Loucy (cell line): Measurements from ENCODE around the gene PSMD2.

Experiments
- H2AFZ ChIP-seq: fragments of 200-600 bp; sonication (generic); 2 replicates; pipeline ENCODE4 v1.6.0; 2016; ENCODE audit warnings: antibody characterized with exemption, mild to moderate bottlenecking, low read length, moderate library complexity
- H3F3A ChIP-seq: fragments of 200-600 bp; 2 replicates; pipeline ENCODE4 v1.6.0; 2016; ENCODE audit warnings: antibody characterized with exemption, low read depth, mild to moderate bottlenecking
- H3K27me3 ChIP-seq: fragments of 200-600 bp; sonication (generic); 2 replicates; pipeline ENCODE4 v1.6.1; 2014; ENCODE audit warnings: low read length, mild to moderate bottlenecking; ENCODE audit not compliant: insufficient read depth, poor library complexity, severe bottlenecking
- H3K36me3 ChIP-seq: fragments of 200-600 bp; sonication (generic); 2 replicates; pipeline ENCODE4 v1.6.1; 2016; ENCODE audit warnings: low read length; ENCODE audit not compliant: insufficient read depth
- H3K4me1 ChIP-seq: fragments of 200-600 bp; sonication (generic); 2 replicates; pipeline ENCODE4 v1.5.1; 2014; ENCODE audit warnings: low read length, mild to moderate bottlenecking; ENCODE audit not compliant: insufficient read depth, poor library complexity, severe bottlenecking
- H3K4me2 ChIP-seq: fragments of 200-600 bp; sonication (generic); 2 replicates; pipeline ENCODE4 v1.6.0; 2014; ENCODE audit warnings: antibody characterized with exemption, low read length, low read depth, mild to moderate bottlenecking; ENCODE audit not compliant: poor library complexity, severe bottlenecking
- H3K4me3 ChIP-seq: fragments of 200-600 bp; sonication (generic); 2 replicates; pipeline ENCODE4 v1.5.1; 2014; ENCODE audit warnings: low read length, mild to moderate bottlenecking, mixed read lengths; ENCODE audit not compliant: poor library complexity, severe bottlenecking
- H3K79me2 ChIP-seq: fragments of 200-600 bp; sonication (generic); 2 replicates; pipeline ENCODE4 v1.6.1; 2014; ENCODE audit warnings: low read length; ENCODE audit not compliant: insufficient read depth
- H3K9ac ChIP-seq: fragments of 200-600 bp; sonication (generic); 2 replicates; pipeline ENCODE4 v1.6.0; 2014; ENCODE audit warnings: mild to moderate bottlenecking, low read depth, low read length, moderate library complexity; ENCODE audit not compliant: poor library complexity, severe bottlenecking
- H3K9me2 ChIP-seq: fragments of 200-600 bp; sonication (generic); replicated peaks from 2 replicates; pipeline ENCODE4 v1.6.1; 2016; ENCODE audit warnings: low read depth, low read length, mixed read lengths
- H3K9me3 ChIP-seq: fragments of 200-600 bp; sonication (generic); 2 replicates; pipeline ENCODE4 v1.6.1; 2014; ENCODE audit warnings: mild to moderate bottlenecking, antibody characterized with exemption, low read length, low read depth; ENCODE audit not compliant: insufficient read depth
- H4K20me1 ChIP-seq: fragments of 200-600 bp; sonication (generic); 2 replicates; pipeline ENCODE4 v1.6.0; 2014; ENCODE audit warnings: antibody characterized with exemption, low read length, mild to moderate bottlenecking; ENCODE audit not compliant: insufficient read depth, poor library complexity, severe bottlenecking
- EZH2phosphoT487 ChIP-seq: fragments of 200-600 bp; IDR thresholded peaks from 2 replicates; pipeline ENCODE4 v1.6.1; 2018; ENCODE audit warnings: antibody characterized with exemption, mild to moderate bottlenecking, moderate library complexity, borderline replicate concordance
- TF ChIP-seq, protein P1 (sequence below): fragments of 200-600 bp; sonication (generic); conservative IDR thresholded peaks from 2 replicates; pipeline ENCODE4 v1.5.1; 2014; ENCODE audit warnings: mild to moderate bottlenecking, antibody characterized with exemption, low read length

PSMD2 gene

DNA sequence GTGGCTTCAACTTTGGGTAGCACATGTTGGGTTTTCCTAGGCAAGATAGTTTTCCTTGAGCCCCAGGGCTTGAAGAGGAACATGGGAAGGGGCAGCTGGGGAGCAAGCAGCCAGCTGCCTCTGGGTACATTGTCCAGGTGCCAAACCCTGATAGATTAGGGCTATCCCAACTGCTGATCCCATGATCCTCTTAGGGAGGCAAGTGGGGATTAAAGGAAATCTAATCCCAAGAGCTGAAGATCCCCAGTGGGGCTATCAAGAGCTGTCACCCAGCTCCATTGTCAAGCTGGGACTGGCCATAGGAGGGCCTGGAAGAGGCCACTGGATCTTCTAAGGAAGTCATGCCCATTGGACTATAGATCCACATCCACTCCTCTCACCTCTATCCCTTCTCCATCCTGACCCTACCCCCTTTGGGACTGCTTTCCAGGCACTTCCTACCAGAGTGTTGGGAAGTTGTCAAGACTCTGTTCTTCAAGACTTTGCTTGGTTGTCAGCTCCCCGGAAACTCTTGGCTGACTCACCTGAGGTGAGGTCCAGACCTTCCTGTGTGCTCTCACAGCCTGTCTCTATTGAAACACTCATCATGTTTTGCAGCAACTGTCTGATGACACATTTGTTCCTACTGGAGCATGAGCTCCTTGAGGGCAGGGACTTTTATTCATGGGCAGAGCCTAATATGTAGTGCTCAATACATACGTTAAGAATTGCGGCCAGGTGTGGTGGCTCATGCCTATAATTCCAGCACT, 43.6 kb upstream of the PSMD2 start:
- no peak overlapping the region for H2AFZ ChIP-seq
- no peak overlapping the region for H3K4me3 ChIP-seq

DNA sequence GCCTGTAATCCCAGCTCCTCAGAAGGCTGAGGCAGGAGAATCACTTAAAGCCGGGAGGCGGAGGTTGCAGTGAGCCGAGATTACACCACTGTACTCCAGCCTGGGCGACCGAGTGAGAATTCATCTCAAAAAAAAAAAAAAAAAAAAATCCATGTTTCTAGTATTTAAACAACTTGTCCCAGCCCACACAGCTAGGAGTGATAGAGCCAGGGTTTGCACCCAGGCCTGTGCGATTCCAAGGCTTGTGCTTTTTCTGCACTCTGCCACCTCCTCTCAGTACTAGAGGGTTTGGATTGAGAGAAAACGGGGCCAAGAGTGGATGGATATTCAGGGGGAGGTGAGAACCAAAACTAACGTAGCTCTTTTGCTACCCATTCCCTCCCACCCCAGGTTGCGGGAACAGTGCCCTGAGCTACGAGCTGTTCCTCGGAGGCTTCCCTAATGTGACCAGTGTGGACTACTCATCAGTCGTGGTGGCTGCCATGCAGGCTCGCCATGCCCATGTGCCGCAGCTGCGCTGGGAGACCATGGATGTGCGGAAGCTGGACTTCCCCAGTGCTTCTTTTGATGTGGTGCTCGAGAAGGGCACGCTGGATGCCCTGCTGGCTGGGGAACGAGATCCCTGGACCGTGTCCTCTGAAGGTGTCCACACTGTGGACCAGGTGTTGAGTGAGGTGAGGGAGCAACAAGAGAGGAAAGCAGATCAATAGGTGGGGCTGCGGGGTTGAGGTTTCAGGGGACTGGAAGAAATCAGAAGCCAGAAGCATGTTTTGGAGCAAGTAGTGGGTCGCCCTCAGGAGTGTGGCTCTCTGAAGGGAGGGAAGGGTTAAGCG, 41.7 kb upstream of the PSMD2 start:
- Histone ChIP-seq H3K4me3 (no peak overlapping the region), H3K9ac (no peak overlapping the region), H3K79me2 (no peaks in the 10 kb centered on the region), H3F3A (no peaks in the 10 kb centered on the region; the same call in 1 of the 2 replicates), H3K27me3 (no peaks in the 10 kb centered on the region), H3K9me3 (no peaks in the 10 kb centered on the region), H3K4me2 (no peak overlapping the region), H3K4me1 (peaks cover 8% of the 10 kb centered on the region), H2AFZ (no peak overlapping the region), H3K36me3 (no peaks in the 10 kb centered on the region), H3K9me2 (no peaks in the 10 kb centered on the region), H4K20me1 (no peaks in the 10 kb centered on the region)
- no peak for TF ChIP-seq EZH2phosphoT487
- TF ChIP-seq, protein P1, sequence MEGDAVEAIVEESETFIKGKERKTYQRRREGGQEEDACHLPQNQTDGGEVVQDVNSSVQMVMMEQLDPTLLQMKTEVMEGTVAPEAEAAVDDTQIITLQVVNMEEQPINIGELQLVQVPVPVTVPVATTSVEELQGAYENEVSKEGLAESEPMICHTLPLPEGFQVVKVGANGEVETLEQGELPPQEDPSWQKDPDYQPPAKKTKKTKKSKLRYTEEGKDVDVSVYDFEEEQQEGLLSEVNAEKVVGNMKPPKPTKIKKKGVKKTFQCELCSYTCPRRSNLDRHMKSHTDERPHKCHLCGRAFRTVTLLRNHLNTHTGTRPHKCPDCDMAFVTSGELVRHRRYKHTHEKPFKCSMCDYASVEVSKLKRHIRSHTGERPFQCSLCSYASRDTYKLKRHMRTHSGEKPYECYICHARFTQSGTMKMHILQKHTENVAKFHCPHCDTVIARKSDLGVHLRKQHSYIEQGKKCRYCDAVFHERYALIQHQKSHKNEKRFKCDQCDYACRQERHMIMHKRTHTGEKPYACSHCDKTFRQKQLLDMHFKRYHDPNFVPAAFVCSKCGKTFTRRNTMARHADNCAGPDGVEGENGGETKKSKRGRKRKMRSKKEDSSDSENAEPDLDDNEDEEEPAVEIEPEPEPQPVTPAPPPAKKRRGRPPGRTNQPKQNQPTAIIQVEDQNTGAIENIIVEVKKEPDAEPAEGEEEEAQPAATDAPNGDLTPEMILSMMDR = no peak

More for the DNA sequence above, 43.6 kb upstream of the PSMD2 start:
- Histone ChIP-seq H3K4me1 (no peaks in the 10 kb centered on the region), H3K9ac (no peak overlapping the region), H3K36me3 (no peaks in the 10 kb centered on the region), H3K4me2 (no peak overlapping the region), H3K79me2 (no peaks in the 10 kb centered on the region; the same call in 1 of the 2 replicates), H3K9me2 (no peaks in the 10 kb centered on the region), H3F3A (no peaks in the 10 kb centered on the region; the same call in 1 of the 2 replicates), H4K20me1 (no peaks in the 10 kb centered on the region), H3K27me3 (no peaks in the 10 kb centered on the region), H3K9me3 (no peaks in the 10 kb centered on the region)
- TF ChIP-seq, protein P1 = no peak
- no peak for TF ChIP-seq EZH2phosphoT487

DNA sequence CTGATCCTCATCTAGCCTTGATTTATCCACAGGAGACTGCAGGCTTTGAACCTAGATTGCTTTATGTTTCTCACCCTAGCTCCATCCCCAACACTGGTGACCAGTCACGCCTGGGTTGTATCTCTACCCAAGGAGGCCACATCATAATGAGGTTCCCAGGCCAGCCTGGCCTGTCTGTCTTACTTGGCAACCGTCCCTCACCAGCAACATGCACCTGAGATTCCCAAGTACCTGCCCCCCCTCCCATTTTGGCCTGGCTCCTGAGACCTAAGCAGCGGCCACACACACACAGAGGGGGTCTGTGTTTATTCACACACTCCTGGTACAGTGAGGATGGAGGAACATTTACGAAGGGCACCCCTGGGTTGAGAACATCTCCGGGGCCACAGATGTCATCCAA, 40.1 kb upstream of the PSMD2 start:
- TF ChIP-seq, protein P1 = no peak
- TF ChIP-seq EZH2phosphoT487 = no peak
- no peaks in the 10 kb centered on the region for H4K20me1 ChIP-seq
- no peak overlapping the region for H3K4me2 ChIP-seq
- no peak overlapping the region for H3K4me3 ChIP-seq
- H3K9me3 ChIP-seq = no peaks in the 10 kb centered on the region
- no peaks in the 10 kb centered on the region for H3K9me2 ChIP-seq
- H3K79me2 ChIP-seq = no peaks in the 10 kb centered on the region
- no peaks in the 10 kb centered on the region for H3K36me3 ChIP-seq
- no peaks in the 10 kb centered on the region; the same call in 1 of the 2 replicates for H3F3A ChIP-seq
- no peak overlapping the region for H2AFZ ChIP-seq
- no peaks in the 10 kb centered on the region for H3K27me3 ChIP-seq
- no peak overlapping the region for H3K9ac ChIP-seq
- H3K4me1 ChIP-seq = peaks cover 8% of the 10 kb centered on the region
